ENCODE results near the gene ADTRP.

DNA sequence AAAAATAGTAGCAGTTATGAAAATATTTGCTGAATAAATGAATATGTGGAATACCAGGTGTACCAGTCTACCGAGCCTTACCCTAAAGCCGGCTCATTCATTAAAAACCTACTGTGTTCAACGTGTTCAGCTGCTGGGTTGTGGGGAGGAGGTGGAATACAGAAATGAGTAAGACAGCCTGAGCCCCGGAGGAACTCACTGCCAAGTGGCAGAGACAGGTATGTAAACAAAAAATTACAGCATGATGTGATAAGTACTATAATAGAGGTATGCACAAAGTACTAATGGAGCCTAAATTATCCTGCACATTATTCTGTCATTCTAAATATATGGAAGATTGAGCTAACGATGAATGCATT is 6.8 kb upstream of the ADTRP start:
- TF ChIP-seq, protein P1, sequence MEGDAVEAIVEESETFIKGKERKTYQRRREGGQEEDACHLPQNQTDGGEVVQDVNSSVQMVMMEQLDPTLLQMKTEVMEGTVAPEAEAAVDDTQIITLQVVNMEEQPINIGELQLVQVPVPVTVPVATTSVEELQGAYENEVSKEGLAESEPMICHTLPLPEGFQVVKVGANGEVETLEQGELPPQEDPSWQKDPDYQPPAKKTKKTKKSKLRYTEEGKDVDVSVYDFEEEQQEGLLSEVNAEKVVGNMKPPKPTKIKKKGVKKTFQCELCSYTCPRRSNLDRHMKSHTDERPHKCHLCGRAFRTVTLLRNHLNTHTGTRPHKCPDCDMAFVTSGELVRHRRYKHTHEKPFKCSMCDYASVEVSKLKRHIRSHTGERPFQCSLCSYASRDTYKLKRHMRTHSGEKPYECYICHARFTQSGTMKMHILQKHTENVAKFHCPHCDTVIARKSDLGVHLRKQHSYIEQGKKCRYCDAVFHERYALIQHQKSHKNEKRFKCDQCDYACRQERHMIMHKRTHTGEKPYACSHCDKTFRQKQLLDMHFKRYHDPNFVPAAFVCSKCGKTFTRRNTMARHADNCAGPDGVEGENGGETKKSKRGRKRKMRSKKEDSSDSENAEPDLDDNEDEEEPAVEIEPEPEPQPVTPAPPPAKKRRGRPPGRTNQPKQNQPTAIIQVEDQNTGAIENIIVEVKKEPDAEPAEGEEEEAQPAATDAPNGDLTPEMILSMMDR (IDR thresholded peaks at IDR 0.05 in 2 of 3, conservative IDR thresholded peaks at IDR 0.05 in 1 of 3; ENCODE audit: borderline replicate concordance in 1 of 3, insufficient read depth in 1 of 3, low read depth in 2 of 3, low read length in 2 of 3), result no peak
- TF ChIP-seq SIN3A (IDR thresholded peaks at IDR 0.05; ENCODE audit: low read depth), result no peak
- TF ChIP-seq, protein P2, sequence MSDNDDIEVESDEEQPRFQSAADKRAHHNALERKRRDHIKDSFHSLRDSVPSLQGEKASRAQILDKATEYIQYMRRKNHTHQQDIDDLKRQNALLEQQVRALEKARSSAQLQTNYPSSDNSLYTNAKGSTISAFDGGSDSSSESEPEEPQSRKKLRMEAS (IDR thresholded peaks at IDR 0.05), result no peak
- TF ChIP-seq ZBTB33 (IDR thresholded peaks at IDR 0.05; ENCODE audit: extremely low read depth, insufficient replicate concordance, low read length), result no peak
- no peak for TF ChIP-seq FOSL1 (IDR thresholded peaks at IDR 0.05; ENCODE audit: low read depth)
- no peak for TF ChIP-seq POLR2A (IDR thresholded peaks at IDR 0.05; ENCODE audit: borderline replicate concordance, extremely low read depth, insufficient read depth, insufficient read length)
- TF ChIP-seq EZH2phosphoT487 (IDR thresholded peaks at IDR 0.05; ENCODE audit: borderline replicate concordance), result no peak
- TF ChIP-seq POLR2AphosphoS5 (IDR thresholded peaks at IDR 0.05; ENCODE audit: low read depth, low read length), result no peak
- no peak for TF ChIP-seq TCF7L2 (IDR thresholded peaks at IDR 0.05; ENCODE audit: borderline replicate concordance, extremely low read depth, insufficient read depth, insufficient read length)
- TF ChIP-seq ELF1 (IDR thresholded peaks at IDR 0.05; ENCODE audit: borderline replicate concordance, low read depth), result no peak
- TF ChIP-seq EZH2 (IDR thresholded peaks at IDR 0.05), result no peak
- TF ChIP-seq YY1 (IDR thresholded peaks at IDR 0.05; ENCODE audit: extremely low read depth, insufficient replicate concordance, low read depth, low read length), result no peak

Data from HCT116 (cell line).